K562 (cell line): ENCODE results near the gene CSTF1. TPM values are rescaled to one million over a fixed set of nuclear protein-coding genes. Genes with fewer than 3 reads are reported as not detected.
A peak's percentile ranks its signal among the peaks of the same experiment; 100 is the strongest.

ENCODE experiments used
- ATF7 ChIP-seq: fragments of 450-650 bp; IDR thresholded peaks from 2 replicates; pipeline ENCODE4 v1.7.1; 2014; ENCODE audit warnings: mild to moderate bottlenecking, moderate library complexity
- BCOR ChIP-seq: fragments of 450-650 bp; IDR thresholded peaks from 2 replicates; pipeline ENCODE4 v1.6.1; 2016
- CBX2 ChIP-seq: fragments of 200-600 bp; sonication (generic); IDR thresholded peaks from one replicate; pipeline ENCODE4 v1.6.1; 2012; ENCODE audit warnings: mild to moderate bottlenecking, low read length, inconsistent platforms; ENCODE audit not compliant: insufficient read depth, poor library complexity, severe bottlenecking
- E2F3 ChIP-seq: fragments of 250-450 bp; sonication (Bioruptor Pico); IDR thresholded peaks from 2 replicates; pipeline ENCODE4 v1.4.0; 2020; ENCODE audit warnings: mild to moderate bottlenecking
- ELF4 ChIP-seq: fragments of 450-650 bp; formaldehyde crosslinking; IDR thresholded peaks from 2 replicates; pipeline ENCODE4 v1.4.0; 2022; ENCODE audit warnings: missing genetic modification characterization
- ETV6 ChIP-seq, 3 experiments: fragments of 150-350 bp in 1 of 3; sonication (generic) in 1 of 3; formaldehyde crosslinking in 1 of 3; IDR thresholded peaks; 2 replicates each; pipeline versions ENCODE4 v1.6.1 to v1.8.0; 2014 to 2022; ENCODE audit warnings: borderline replicate concordance in 2 of 3, low read depth in 2 of 3, antibody characterized with exemption in 1 of 3, low read length in 1 of 3, mild to moderate bottlenecking in 1 of 3, missing genetic modification reagents in 1 of 3
- HMG20A ChIP-seq: fragments of 450-650 bp; formaldehyde crosslinking; conservative IDR thresholded peaks from 2 replicates; pipeline ENCODE4 v1.4.0; 2020; ENCODE audit warnings: mild to moderate bottlenecking, mixed read lengths
- MAFF ChIP-seq: IDR thresholded peaks from 2 replicates; pipeline ENCODE4 v1.6.1; 2012; ENCODE audit warnings: low read length, improper control_type of control experiment
- PHF8 ChIP-seq: fragments of 200-600 bp; sonication (generic); IDR thresholded peaks from 2 replicates; pipeline ENCODE4 v1.6.1; 2012; ENCODE audit warnings: mixed run types, mild to moderate bottlenecking, inconsistent platforms, low read length, moderate library complexity, borderline replicate concordance
- PML ChIP-seq: IDR thresholded peaks from 2 replicates; pipeline ENCODE4 v1.6.1; 2012; ENCODE audit warnings: low read length, inconsistent platforms
- POLR2H ChIP-seq: IDR thresholded peaks from 2 replicates; pipeline ENCODE4 v1.6.1; 2016; ENCODE audit warnings: missing genetic modification characterization, low read depth, mild to moderate bottlenecking, control low read depth, missing compliant biosample characterization, moderate library complexity
- POLR3A ChIP-seq: IDR thresholded peaks from 2 replicates; pipeline ENCODE4 v1.6.1; 2011; ENCODE audit warnings: borderline replicate concordance, mild to moderate bottlenecking, moderate library complexity; ENCODE audit not compliant: insufficient read length, insufficient read depth; ENCODE audit errors: extremely low read depth
- POU5F1 ChIP-seq: fragments of 150-350 bp; IDR thresholded peaks from 2 replicates; pipeline ENCODE4 v1.6.1; 2014; ENCODE audit warnings: borderline replicate concordance, low read length, low read depth, mild to moderate bottlenecking; ENCODE audit not compliant: partially characterized antibody
- RFX5 ChIP-seq: IDR thresholded peaks from 2 replicates; pipeline ENCODE4 v1.6.1; 2011; ENCODE audit warnings: low read depth, mild to moderate bottlenecking, improper control_type of control experiment, low read length
- RNF2 ChIP-seq: sonication (generic); IDR thresholded peaks from 2 replicates; pipeline ENCODE4 v1.6.1; 2016
- ZKSCAN3 ChIP-seq: fragments of 250-450 bp; sonication (Bioruptor Pico); IDR thresholded peaks from 2 replicates; pipeline ENCODE4 v1.4.0; 2020
- ZNF124 ChIP-seq: sonication (generic); formaldehyde crosslinking; IDR thresholded peaks from 2 replicates; pipeline ENCODE4 v1.8.1; 2022; ENCODE audit warnings: missing genetic modification reagents
- ZNF175 ChIP-seq: fragments of 200-800 bp; sonication (Bioruptor generic); IDR thresholded peaks from 2 replicates; pipeline ENCODE4 v1.6.1; 2016; ENCODE audit warnings: low read depth, mild to moderate bottlenecking, missing genetic modification characterization, missing compliant biosample characterization
- ZNF316 ChIP-seq: fragments of 450-650 bp; IDR thresholded peaks from 2 replicates; pipeline ENCODE4 v1.6.1; 2016
- ZNF41 ChIP-seq: fragments of 250-450 bp; sonication (Bioruptor Pico); conservative IDR thresholded peaks from 2 replicates; pipeline ENCODE4 v1.4.0; 2020; ENCODE audit warnings: mild to moderate bottlenecking
- polyA plus RNA-seq, 8 experiments: library from polyadenylated mRNA; depleted of rRNA in 4 of 8; stranded (reverse) in 5 of 8; unstranded in 3 of 8; fragments of >200 nt; fragmentation: Nextera tagmentation in 2 of 8; fragmentation: Illumina TruSeq in 1 of 8; extraction: Ambion mirVana in 2 of 8; extraction: Trizol in 1 of 8; gene quantifications; 2 replicates each; pipeline versions ENCODE4 v1.2.1 to v1.2.3, GENCODE V29; 2011 to 2014; ENCODE audit warnings: inconsistent platforms in 1 of 8, missing spikeins in 1 of 8
- total RNA-seq, 7 experiments: library from RNA; depleted of rRNA in 6 of 7; stranded (reverse); fragments of >200 nt in 6 of 7; fragmentation: Illumina TruSeq in 2 of 7; extraction: Trizol in 2 of 7; gene quantifications; 2 replicates each; pipeline versions ENCODE4 v1.2.1 to v1.2.3, GENCODE V29; 2011 to 2021; ENCODE audit warnings: low replicate concordance in 1 of 7
- TF ChIP-seq, protein P1 (sequence below): fragments of 450-650 bp; formaldehyde crosslinking; IDR thresholded peaks from 2 replicates; pipeline ENCODE4 v1.4.0; 2022; ENCODE audit warnings: mild to moderate bottlenecking, moderate library complexity
- TF ChIP-seq, protein P2 (sequence below), 2 experiments: fragments of 450-650 bp; IDR thresholded peaks; 2 replicates each; pipeline ENCODE4 v1.6.1; 2016
- TF ChIP-seq, protein P3 (sequence below): sonication (generic); formaldehyde crosslinking; IDR thresholded peaks from 2 replicates; pipeline ENCODE4 v1.8.1; 2023; ENCODE audit warnings: mild to moderate bottlenecking, missing genetic modification reagents
- TF ChIP-seq, protein P4 (sequence below): fragments of 450-650 bp; formaldehyde crosslinking; IDR thresholded peaks from 2 replicates; pipeline ENCODE4 v1.4.0; 2022; ENCODE audit warnings: missing genetic modification characterization
- TF ChIP-seq, protein P5 (sequence below): fragments of 250-450 bp; sonication (Bioruptor Pico); IDR thresholded peaks from 2 replicates; pipeline ENCODE4 v1.5.0; 2021

The CSTF1 gene
- total and polyA plus RNA-seq, 9 of the 15 experiments (the other 6 are each of a cell fraction or from before 2014, with no cell fraction given) = 30.8 to 110 (median 53.4) TPM

DNA sequence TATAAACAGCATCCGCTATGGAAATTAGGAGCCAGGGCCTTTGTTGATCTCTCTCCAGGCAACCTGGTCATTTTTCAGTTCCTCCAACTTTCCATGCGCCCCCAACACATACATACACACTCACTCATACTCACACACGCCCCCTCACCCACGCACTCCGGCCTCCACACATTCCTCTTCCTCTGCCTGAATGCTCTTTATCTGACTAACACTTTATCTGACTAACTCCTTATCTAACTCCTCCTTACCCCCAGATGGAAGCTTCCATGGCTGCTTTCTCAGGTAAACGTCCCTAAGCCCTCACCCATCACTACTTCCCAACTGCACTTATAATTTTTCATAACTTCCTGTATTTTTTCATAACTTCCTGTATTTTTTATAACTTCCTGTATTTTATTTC is 37.1 kb downstream of the CSTF1 start (continued):
- no peak for TF ChIP-seq ATF7
- no peak for TF ChIP-seq POU5F1
- TF ChIP-seq POLR3A = no peak
- no peak for TF ChIP-seq HMG20A (CRISPR knock-in tag)
- TF ChIP-seq RNF2 = no peak; the same call in 1 of the 2 replicates
- TF ChIP-seq BCOR = no peak
- TF ChIP-seq ZNF124 = no peak
- TF ChIP-seq, protein P1, sequence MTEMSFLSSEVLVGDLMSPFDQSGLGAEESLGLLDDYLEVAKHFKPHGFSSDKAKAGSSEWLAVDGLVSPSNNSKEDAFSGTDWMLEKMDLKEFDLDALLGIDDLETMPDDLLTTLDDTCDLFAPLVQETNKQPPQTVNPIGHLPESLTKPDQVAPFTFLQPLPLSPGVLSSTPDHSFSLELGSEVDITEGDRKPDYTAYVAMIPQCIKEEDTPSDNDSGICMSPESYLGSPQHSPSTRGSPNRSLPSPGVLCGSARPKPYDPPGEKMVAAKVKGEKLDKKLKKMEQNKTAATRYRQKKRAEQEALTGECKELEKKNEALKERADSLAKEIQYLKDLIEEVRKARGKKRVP = no peak
- TF ChIP-seq ZKSCAN3 (CRISPR knock-in tag) = no peak
- TF ChIP-seq ZNF316 = no peak
- no peak for TF ChIP-seq PHF8
- TF ChIP-seq POLR2H = no peak
- TF ChIP-seq ETV6 (IDR thresholded peaks at IDR 0.05; ENCODE audit: borderline replicate concordance in 1 of 2, low read depth in 2 of 2, low read length in 1 of 2) = peak in 1 of 2 experiments; percentile 95; a peak in 3 of 4 replicates
- TF ChIP-seq ETV6 (CRISPR knock-in tag; IDR thresholded peaks at IDR 0.05; ENCODE audit: borderline replicate concordance) = no peak
- TF ChIP-seq, protein P2, sequence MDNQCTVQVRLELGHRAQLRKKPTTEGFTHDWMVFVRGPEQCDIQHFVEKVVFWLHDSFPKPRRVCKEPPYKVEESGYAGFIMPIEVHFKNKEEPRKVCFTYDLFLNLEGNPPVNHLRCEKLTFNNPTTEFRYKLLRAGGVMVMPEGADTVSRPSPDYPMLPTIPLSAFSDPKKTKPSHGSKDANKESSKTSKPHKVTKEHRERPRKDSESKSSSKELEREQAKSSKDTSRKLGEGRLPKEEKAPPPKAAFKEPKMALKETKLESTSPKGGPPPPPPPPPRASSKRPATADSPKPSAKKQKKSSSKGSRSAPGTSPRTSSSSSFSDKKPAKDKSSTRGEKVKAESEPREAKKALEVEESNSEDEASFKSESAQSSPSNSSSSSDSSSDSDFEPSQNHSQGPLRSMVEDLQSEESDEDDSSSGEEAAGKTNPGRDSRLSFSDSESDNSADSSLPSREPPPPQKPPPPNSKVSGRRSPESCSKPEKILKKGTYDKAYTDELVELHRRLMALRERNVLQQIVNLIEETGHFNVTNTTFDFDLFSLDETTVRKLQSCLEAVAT (IDR thresholded peaks at IDR 0.05) = no peak
- TF ChIP-seq MAFF = no peak
- no peak for TF ChIP-seq ELF4 (CRISPR knock-in tag)
- no peak for TF ChIP-seq RFX5
- TF ChIP-seq, protein P3, sequence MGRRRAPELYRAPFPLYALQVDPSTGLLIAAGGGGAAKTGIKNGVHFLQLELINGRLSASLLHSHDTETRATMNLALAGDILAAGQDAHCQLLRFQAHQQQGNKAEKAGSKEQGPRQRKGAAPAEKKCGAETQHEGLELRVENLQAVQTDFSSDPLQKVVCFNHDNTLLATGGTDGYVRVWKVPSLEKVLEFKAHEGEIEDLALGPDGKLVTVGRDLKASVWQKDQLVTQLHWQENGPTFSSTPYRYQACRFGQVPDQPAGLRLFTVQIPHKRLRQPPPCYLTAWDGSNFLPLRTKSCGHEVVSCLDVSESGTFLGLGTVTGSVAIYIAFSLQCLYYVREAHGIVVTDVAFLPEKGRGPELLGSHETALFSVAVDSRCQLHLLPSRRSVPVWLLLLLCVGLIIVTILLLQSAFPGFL (CRISPR knock-in tag) = no peak
- no peak for TF ChIP-seq ZNF175 (CRISPR knock-in tag)
- TF ChIP-seq, protein P4, sequence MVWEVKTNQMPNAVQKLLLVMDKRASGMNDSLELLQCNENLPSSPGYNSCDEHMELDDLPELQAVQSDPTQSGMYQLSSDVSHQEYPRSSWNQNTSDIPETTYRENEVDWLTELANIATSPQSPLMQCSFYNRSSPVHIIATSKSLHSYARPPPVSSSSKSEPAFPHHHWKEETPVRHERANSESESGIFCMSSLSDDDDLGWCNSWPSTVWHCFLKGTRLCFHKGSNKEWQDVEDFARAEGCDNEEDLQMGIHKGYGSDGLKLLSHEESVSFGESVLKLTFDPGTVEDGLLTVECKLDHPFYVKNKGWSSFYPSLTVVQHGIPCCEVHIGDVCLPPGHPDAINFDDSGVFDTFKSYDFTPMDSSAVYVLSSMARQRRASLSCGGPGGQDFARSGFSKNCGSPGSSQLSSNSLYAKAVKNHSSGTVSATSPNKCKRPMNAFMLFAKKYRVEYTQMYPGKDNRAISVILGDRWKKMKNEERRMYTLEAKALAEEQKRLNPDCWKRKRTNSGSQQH (CRISPR knock-in tag) = no peak
- TF ChIP-seq CBX2 = no peak
- TF ChIP-seq ZNF41 (CRISPR knock-in tag) = no peak
- TF ChIP-seq, protein P5, sequence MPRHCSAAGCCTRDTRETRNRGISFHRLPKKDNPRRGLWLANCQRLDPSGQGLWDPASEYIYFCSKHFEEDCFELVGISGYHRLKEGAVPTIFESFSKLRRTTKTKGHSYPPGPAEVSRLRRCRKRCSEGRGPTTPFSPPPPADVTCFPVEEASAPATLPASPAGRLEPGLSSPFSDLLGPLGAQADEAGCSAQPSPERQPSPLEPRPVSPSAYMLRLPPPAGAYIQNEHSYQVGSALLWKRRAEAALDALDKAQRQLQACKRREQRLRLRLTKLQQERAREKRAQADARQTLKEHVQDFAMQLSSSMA (CRISPR knock-in tag) = no peak
- no peak for TF ChIP-seq E2F3
- TF ChIP-seq PML = no peak; the same call in 1 of the 2 replicates
